Peyer's patch (tissue), 4 donors: Measurements from ENCODE around the gene PCNP. TPM values are rescaled to one million over a fixed set of nuclear protein-coding genes. Genes with fewer than 3 reads are reported as not detected.
"Not testable (repeated sequence)": the region's sequence is repeated elsewhere in the genome, so short reads cannot be mapped to it uniquely, and the experiment has no call there.

Experiments
- DNase-seq, 3 donors: peaks; one replicate each; pipeline ENCODE4 v3.0.0-alpha.2; 2017 to 2019
- H3K27ac ChIP-seq, 4 donors: fragments of 200-600 bp; sonication (generic); one replicate each; pipeline ENCODE4 v1.5.1; 2016 to 2019
- H3K27me3 ChIP-seq, 2 donors: fragments of 200-600 bp; sonication (generic); one replicate each; pipeline ENCODE4 v1.5.1; 2019
- H3K36me3 ChIP-seq, 3 donors: fragments of 200-600 bp; sonication (generic); one replicate each; pipeline ENCODE4 v1.5.1; 2016 to 2019
- H3K4me1 ChIP-seq, 4 donors: fragments of 200-600 bp; sonication (generic); one replicate each; pipeline ENCODE4 v1.5.1; 2016 to 2019
- H3K4me3 ChIP-seq, 4 donors: fragments of 200-600 bp; sonication (generic); 1 replicate in 3 of 4; 2 replicates in 1 of 4; pipeline ENCODE4 v1.5.1; 2016 to 2019; ENCODE audit warnings: mild to moderate bottlenecking in 1 of 4
- H3K9me3 ChIP-seq, 4 donors: fragments of 200-600 bp; sonication (generic); one replicate each; pipeline ENCODE4 v1.5.1; 2016 to 2019; ENCODE audit warnings: mild to moderate bottlenecking in 1 of 4
- POLR2A ChIP-seq, 2 donors: fragments of 450-650 bp; IDR thresholded peaks; one replicate each; pipeline ENCODE4 v1.5.1; 2017; ENCODE audit warnings: antibody characterized with exemption in 2 of 2, mild to moderate bottlenecking in 2 of 2, moderate library complexity in 2 of 2
- total RNA-seq, 4 donors: library from RNA; depleted of rRNA; stranded (reverse); fragments of >200 nt; gene quantifications; one replicate each; pipeline ENCODE4 v1.1.0, GENCODE V29; 2016
- TF ChIP-seq, protein P1 (sequence below), 6 experiments: fragments of 450-650 bp in 4 of 6; fragments of 200-600 bp in 2 of 6; sonication (generic) in 1 of 6; IDR thresholded peaks; one replicate each; pipeline ENCODE4 v1.5.1; 2017 to 2019; ENCODE audit warnings: antibody characterized with exemption in 6 of 6, mild to moderate bottlenecking in 3 of 6, moderate library complexity in 1 of 6

Gene PCNP
- total RNA-seq, 4 donors from 2014 or later: 61.9 to 106 (median 69.8) TPM

DNA sequence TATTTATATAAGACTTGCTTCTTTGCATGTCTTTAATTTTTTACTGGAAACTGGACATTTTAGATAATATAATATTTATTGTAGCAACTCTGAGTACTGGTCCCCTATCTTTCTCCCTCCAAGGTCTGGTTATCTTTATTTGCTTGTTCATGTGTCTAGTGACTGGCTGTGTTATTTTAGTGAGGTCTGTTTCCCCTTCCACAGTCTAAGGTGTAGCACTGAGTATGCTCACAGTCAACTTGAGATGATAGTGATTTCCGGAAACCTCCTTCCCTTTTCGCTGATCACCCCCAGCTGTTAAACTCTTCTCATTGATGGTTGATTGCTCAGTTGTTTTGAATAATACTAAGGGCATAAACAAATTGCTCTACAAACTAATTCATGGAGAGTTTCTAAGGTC lies 37.0 kb downstream of the PCNP start:
- H3K4me1 ChIP-seq: no peaks in the 10 kb centered on the region
- TF ChIP-seq, protein P1, sequence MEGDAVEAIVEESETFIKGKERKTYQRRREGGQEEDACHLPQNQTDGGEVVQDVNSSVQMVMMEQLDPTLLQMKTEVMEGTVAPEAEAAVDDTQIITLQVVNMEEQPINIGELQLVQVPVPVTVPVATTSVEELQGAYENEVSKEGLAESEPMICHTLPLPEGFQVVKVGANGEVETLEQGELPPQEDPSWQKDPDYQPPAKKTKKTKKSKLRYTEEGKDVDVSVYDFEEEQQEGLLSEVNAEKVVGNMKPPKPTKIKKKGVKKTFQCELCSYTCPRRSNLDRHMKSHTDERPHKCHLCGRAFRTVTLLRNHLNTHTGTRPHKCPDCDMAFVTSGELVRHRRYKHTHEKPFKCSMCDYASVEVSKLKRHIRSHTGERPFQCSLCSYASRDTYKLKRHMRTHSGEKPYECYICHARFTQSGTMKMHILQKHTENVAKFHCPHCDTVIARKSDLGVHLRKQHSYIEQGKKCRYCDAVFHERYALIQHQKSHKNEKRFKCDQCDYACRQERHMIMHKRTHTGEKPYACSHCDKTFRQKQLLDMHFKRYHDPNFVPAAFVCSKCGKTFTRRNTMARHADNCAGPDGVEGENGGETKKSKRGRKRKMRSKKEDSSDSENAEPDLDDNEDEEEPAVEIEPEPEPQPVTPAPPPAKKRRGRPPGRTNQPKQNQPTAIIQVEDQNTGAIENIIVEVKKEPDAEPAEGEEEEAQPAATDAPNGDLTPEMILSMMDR (IDR thresholded peaks at IDR 0.05): no peak
- no peak for TF ChIP-seq POLR2A (IDR thresholded peaks at IDR 0.05)
- no peak overlapping the region for H3K27ac ChIP-seq
- H3K36me3 ChIP-seq: no peaks in the 10 kb centered on the region
- H3K4me3 ChIP-seq: no peak overlapping the region
- no peaks in the 10 kb centered on the region for H3K27me3 ChIP-seq
- no peaks in the 10 kb centered on the region for H3K9me3 ChIP-seq
- no peak for DNase-seq

GRCh38 chr3:101613014-101613413 lies 39.0 kb downstream of the PCNP start:
- not testable (repeated sequence) for H3K4me3 ChIP-seq, H3K4me1 ChIP-seq, DNase-seq, H3K27me3 ChIP-seq, H3K27ac ChIP-seq, H3K36me3 ChIP-seq, H3K9me3 ChIP-seq

DNA sequence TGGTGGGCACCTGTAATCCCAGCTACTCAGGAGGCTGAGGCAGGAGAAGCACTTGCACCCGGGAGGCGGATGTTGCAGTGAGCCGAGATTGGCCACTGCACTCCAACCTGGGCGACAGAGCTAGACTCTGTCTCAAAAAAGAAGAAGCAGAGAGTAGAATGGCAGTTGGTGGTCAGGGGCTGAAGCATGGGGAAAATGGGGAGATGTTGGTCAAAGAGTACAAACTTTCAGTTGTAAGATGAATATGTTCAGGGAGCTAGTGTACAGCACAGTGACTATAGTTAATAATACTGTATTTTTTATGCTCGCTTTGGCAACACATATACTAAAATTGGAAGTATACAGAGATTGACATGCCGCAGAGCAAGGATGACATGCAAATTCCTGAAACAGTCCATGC lies 41.5 kb downstream of the PCNP start:
- Histone ChIP-seq H3K27ac (no peak overlapping the region), H3K4me1 (no peaks in the 10 kb centered on the region), H3K27me3 (no peaks in the 10 kb centered on the region), H3K9me3 (no peaks in the 10 kb centered on the region), H3K36me3 (no peaks in the 10 kb centered on the region), H3K4me3 (no peak overlapping the region)
- TF ChIP-seq, protein P1 (IDR thresholded peaks at IDR 0.05): no peak
- TF ChIP-seq POLR2A (IDR thresholded peaks at IDR 0.05): no peak
- no peak for DNase-seq

GRCh38 chr3:101617478-101617877 lies 43.5 kb downstream of the PCNP start:
- Histone ChIP-seq H3K27me3 (no peaks in the 10 kb centered on the region), H3K9me3 (no peaks in the 10 kb centered on the region), H3K27ac (no peak overlapping the region), H3K4me1 (no peaks in the 10 kb centered on the region), H3K4me3 (no peak overlapping the region), H3K36me3 (no peaks in the 10 kb centered on the region)
- DNase-seq: no peak
- TF ChIP-seq POLR2A (IDR thresholded peaks at IDR 0.05): no peak
- TF ChIP-seq, protein P1 (IDR thresholded peaks at IDR 0.05): no peak

DNA sequence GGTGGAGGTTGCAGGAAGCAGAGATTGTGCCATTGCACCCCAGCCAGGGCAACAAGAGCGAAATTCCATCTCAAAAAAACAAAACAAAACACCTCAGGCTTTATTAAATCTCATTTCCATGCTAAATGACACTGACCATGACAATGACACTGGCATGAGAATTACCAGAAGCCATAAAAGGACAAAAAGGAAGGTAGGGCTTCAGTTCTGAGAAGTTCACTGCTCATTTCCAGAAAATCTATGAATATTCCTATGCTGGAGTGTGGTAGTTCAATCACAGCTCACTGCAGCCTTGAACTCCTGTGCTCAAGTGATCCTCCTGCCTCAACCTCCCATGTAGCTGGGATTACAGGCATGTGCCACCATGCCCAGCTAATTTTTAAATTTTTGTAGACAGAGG lies 44.7 kb downstream of the PCNP start:
- TF ChIP-seq POLR2A (IDR thresholded peaks at IDR 0.05): no peak
- TF ChIP-seq, protein P1 (IDR thresholded peaks at IDR 0.05): no peak
- no peak overlapping the region for H3K27ac ChIP-seq
- no peak for DNase-seq
- no peaks in the 10 kb centered on the region for H3K36me3 ChIP-seq
- H3K4me3 ChIP-seq: no peak overlapping the region
- no peaks in the 10 kb centered on the region for H3K9me3 ChIP-seq
- H3K4me1 ChIP-seq: no peaks in the 10 kb centered on the region
- no peaks in the 10 kb centered on the region for H3K27me3 ChIP-seq

- TF ChIP-seq POLR2A (IDR thresholded peaks at IDR 0.05): no peak
- TF ChIP-seq, protein P1 (IDR thresholded peaks at IDR 0.05): no peak
- Histone ChIP-seq H3K4me3 (no peak overlapping the region), H3K4me1 (no peaks in the 10 kb centered on the region), H3K36me3 (no peaks in the 10 kb centered on the region), H3K27me3 (no peaks in the 10 kb centered on the region), H3K27ac (no peak overlapping the region), H3K9me3 (no peaks in the 10 kb centered on the region)
- DNase-seq: no peak
Observed at GRCh38 chr3:101619734-101620133, 45.8 kb downstream of the PCNP start.
